Thyroid gland (tissue), 4 donors: Measurements from ENCODE around the gene CLCF1.

Experiments
- POLR2A ChIP-seq, 2 donors: fragments of 450-650 bp; IDR thresholded peaks; one replicate each; pipeline ENCODE4 v1.6.1; 2017; ENCODE audit warnings: antibody characterized with exemption in 2 of 2, mild to moderate bottlenecking in 2 of 2, moderate library complexity in 1 of 2
- TF ChIP-seq, protein P1 (sequence below), 6 experiments: fragments of 200-600 bp in 3 of 6; fragments of 450-650 bp in 3 of 6; sonication (generic) in 3 of 6; IDR thresholded peaks; one replicate each; pipeline ENCODE4 v1.5.1; 2016 to 2019; ENCODE audit warnings: antibody characterized with exemption in 6 of 6, mild to moderate bottlenecking in 2 of 6, inconsistent platforms in 1 of 6, moderate library complexity in 1 of 6

GRCh38 chr11:67418476-67419281 lies 45.3 kb upstream of the CLCF1 start:
- TF ChIP-seq, protein P1, sequence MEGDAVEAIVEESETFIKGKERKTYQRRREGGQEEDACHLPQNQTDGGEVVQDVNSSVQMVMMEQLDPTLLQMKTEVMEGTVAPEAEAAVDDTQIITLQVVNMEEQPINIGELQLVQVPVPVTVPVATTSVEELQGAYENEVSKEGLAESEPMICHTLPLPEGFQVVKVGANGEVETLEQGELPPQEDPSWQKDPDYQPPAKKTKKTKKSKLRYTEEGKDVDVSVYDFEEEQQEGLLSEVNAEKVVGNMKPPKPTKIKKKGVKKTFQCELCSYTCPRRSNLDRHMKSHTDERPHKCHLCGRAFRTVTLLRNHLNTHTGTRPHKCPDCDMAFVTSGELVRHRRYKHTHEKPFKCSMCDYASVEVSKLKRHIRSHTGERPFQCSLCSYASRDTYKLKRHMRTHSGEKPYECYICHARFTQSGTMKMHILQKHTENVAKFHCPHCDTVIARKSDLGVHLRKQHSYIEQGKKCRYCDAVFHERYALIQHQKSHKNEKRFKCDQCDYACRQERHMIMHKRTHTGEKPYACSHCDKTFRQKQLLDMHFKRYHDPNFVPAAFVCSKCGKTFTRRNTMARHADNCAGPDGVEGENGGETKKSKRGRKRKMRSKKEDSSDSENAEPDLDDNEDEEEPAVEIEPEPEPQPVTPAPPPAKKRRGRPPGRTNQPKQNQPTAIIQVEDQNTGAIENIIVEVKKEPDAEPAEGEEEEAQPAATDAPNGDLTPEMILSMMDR (IDR thresholded peaks at IDR 0.05): no peak
- TF ChIP-seq POLR2A (IDR thresholded peaks at IDR 0.05): no peak
